ENCODE measurements around the gene PSAP.
"Not testable (repeated sequence)": the region's sequence is repeated elsewhere in the genome, so short reads cannot be mapped to it uniquely, and the experiment has no call there.

Gene PSAP

GRCh38 chr10:71850743-71851464, at the start of gene PSAP:
Gene PSAP, minus strand, starts transcription at chr10:71851251. Its CDS starts 30 bp downstream, at chr10:71851221.
- DNase-seq: peak; percentile 90

GRCh38 chr10:71900441-71901180, 49.6 kb upstream of the PSAP start:
- DNase-seq: no peak

GRCh38 chr10:71899665-71900412, 48.8 kb upstream of the PSAP start:
- DNase-seq: no peak

GRCh38 chr10:71898346-71898745, 47.3 kb upstream of the PSAP start:
- not testable (repeated sequence) for DNase-seq

- no peak for DNase-seq
Observed at GRCh38 chr10:71893920-71894319, 42.9 kb upstream of the PSAP start.

- DNase-seq: no peak
Observed at GRCh38 chr10:71893258-71893815, 42.3 kb upstream of the PSAP start.

- DNase-seq: no peak
Observed at GRCh38 chr10:71891437-71891836, 40.4 kb upstream of the PSAP start.

GRCh38 chr10:71889388-71889987, 38.4 kb upstream of the PSAP start:
- DNase-seq: no peak

- DNase-seq: peak; percentile 59
Observed at GRCh38 chr10:71888623-71889387, 37.8 kb upstream of the PSAP start.

- no peak for DNase-seq
Observed at GRCh38 chr10:71888248-71888622, 37.2 kb upstream of the PSAP start.

GRCh38 chr10:71887743-71888142, 36.7 kb upstream of the PSAP start:
- DNase-seq: no peak

GRCh38 chr10:71882813-71883659, 32.0 kb upstream of the PSAP start:
- DNase-seq: no peak

GRCh38 chr10:71881647-71882355, 30.8 kb upstream of the PSAP start:
- DNase-seq: no peak

GRCh38 chr10:71881307-71881624, 30.2 kb upstream of the PSAP start:
- DNase-seq: not testable (repeated sequence)

- DNase-seq: no peak
Observed at GRCh38 chr10:71880425-71881306, 29.6 kb upstream of the PSAP start.

GRCh38 chr10:71878327-71879034, 27.4 kb upstream of the PSAP start:
- DNase-seq: peak; percentile 49

- no peak for DNase-seq
Observed at GRCh38 chr10:71877821-71878220, 26.8 kb upstream of the PSAP start.

GRCh38 chr10:71874680-71875354, 23.8 kb upstream of the PSAP start:
- DNase-seq: not testable (repeated sequence)
